ENCODE results near the gene SIK2.

- TF ChIP-seq CTCF (IDR thresholded peaks at IDR 0.05; ENCODE audit: insufficient read depth, low read depth, low read length): no peak
- no peak for TF ChIP-seq EZH2 (IDR thresholded peaks at IDR 0.05; ENCODE audit: insufficient read depth, low read length)
These were observed 26.5 kb upstream of the SIK2 start for GRCh38 chr11:111575740-111576139.
